Bronchial epithelial cell (primary cell): ENCODE measurements around the gene ZNF516. TPM values are rescaled to one million over a fixed set of nuclear protein-coding genes. Genes with fewer than 3 reads are reported as not detected.

Experiments
- DNase-seq: peaks from one replicate; pipeline ENCODE4 v3.0.0-alpha.2; 2010; ENCODE audit warnings: low read depth
- FAIRE-seq: peaks from 2 replicates; lab custom pipeline; 2011; peaks lifted over from hg19 to GRCh38; lab: Jason Lieb, UNC
- H3K27me3 ChIP-seq: 2 replicates; pipeline ENCODE4 v1.5.1; 2011; ENCODE audit warnings: low read length; ENCODE audit not compliant: control insufficient read depth, insufficient read depth
- H3K36me3 ChIP-seq: 2 replicates; pipeline ENCODE4 v1.5.1; 2011; ENCODE audit warnings: low read length; ENCODE audit not compliant: control insufficient read depth, insufficient read depth
- H3K4me3 ChIP-seq: 2 replicates; pipeline ENCODE4 v1.5.1; 2011; ENCODE audit warnings: mild to moderate bottlenecking, low read depth, low read length, control low read depth
- CTCF ChIP-seq: IDR thresholded peaks from 2 replicates; pipeline ENCODE4 v1.5.1; 2011; ENCODE audit warnings: mild to moderate bottlenecking, moderate library complexity, low read length, control low read depth, inconsistent platforms; ENCODE audit not compliant: insufficient read depth, severe bottlenecking
- total RNA-seq: library from RNA; depleted of rRNA; stranded (reverse); fragments of >200 nt; gene quantifications from 2 replicates; pipeline ENCODE4 v1.2.1, GENCODE V29; 2014

The ZNF516 gene
- total RNA-seq, 1 donor from 2014 or later, result 16.6 TPM

- Histone ChIP-seq H3K36me3 (peaks cover 1% of the 10 kb centered on the region), H3K27me3 (no peaks in the 10 kb centered on the region), H3K4me3 (no peak overlapping the region)
- no peak for TF ChIP-seq CTCF
- no peak for DNase-seq
- no peak for FAIRE-seq
These were observed 26.4 kb downstream of the ZNF516 start for GRCh38 chr18:76468345-76469304.

- peaks cover 1% of the 10 kb centered on the region for H3K36me3 ChIP-seq
- TF ChIP-seq CTCF, result no peak
- DNase-seq (no peak), FAIRE-seq (no peak)
- H3K4me3 ChIP-seq, result no peak overlapping the region
- H3K27me3 ChIP-seq, result no peaks in the 10 kb centered on the region
These were observed 27.5 kb downstream of the ZNF516 start for GRCh38 chr18:76467371-76468190.

- DNase-seq (no peak), FAIRE-seq (no peak)
- Histone ChIP-seq H3K27me3 (no peaks in the 10 kb centered on the region), H3K36me3 (peaks cover 1% of the 10 kb centered on the region), H3K4me3 (no peak overlapping the region)
- TF ChIP-seq CTCF, result no peak
These were observed 28.5 kb downstream of the ZNF516 start for GRCh38 chr18:76466410-76466991.

- DNase-seq (no peak), FAIRE-seq (no peak)
- Histone ChIP-seq H3K4me3 (no peak overlapping the region), H3K36me3 (peaks cover 1% of the 10 kb centered on the region), H3K27me3 (no peaks in the 10 kb centered on the region)
- no peak for TF ChIP-seq CTCF
These were observed 29.2 kb downstream of the ZNF516 start for GRCh38 chr18:76465630-76466409.
